ENCODE measurements around the gene CD164. TPM values are rescaled to one million over a fixed set of nuclear protein-coding genes. Genes with fewer than 3 reads are reported as not detected.

CD164 gene
- total RNA-seq, 1 experiment from 2014 or later = 228 TPM

DNA sequence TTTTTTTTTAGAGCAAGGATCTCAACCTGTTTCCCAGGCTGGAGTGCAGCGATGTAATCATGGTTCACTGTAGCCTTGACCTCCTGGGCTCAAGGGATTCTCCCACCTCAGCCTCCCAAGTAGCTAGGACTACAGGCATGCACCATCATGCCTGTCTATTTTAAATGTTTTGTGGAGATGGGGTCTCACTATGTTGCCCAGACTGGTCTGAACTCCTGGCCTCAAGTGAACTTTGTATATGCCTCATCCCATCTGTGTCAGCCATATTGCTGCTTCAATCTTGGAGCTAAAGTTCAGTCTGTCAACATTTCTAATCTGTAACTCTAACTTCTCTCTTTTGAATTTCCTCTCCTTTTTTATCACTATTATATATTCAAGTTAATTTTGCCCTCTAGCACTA lies 54.3 kb downstream of the CD164 start:
- H3K4me3 ChIP-seq (ENCODE audit: low read depth, low read length) = no peak overlapping the region
- no peaks in the 10 kb centered on the region for H3K36me3 ChIP-seq (ENCODE audit: control insufficient read depth, insufficient read depth, low read length)
- H3K9me3 ChIP-seq = no peaks in the 10 kb centered on the region
- peaks cover 6% of the 10 kb centered on the region for H3K4me1 ChIP-seq
- no peak for DNase-seq
- no peak overlapping the region for H3K4me3 Mint-ChIP-seq (ENCODE audit: unreplicated experiment)
- no peaks in the 10 kb centered on the region for H3K4me1 Mint-ChIP-seq (ENCODE audit: low read depth, unreplicated experiment)
- BruUV-seq (replicated peaks) = no TSS peak
- H3K36me3 Mint-ChIP-seq (ENCODE audit: insufficient read depth, unreplicated experiment) = no peaks in the 10 kb centered on the region
- no peaks in the 10 kb centered on the region for H3K27me3 Mint-ChIP-seq (ENCODE audit: insufficient read depth, unreplicated experiment)
- TF ChIP-seq, protein P1, sequence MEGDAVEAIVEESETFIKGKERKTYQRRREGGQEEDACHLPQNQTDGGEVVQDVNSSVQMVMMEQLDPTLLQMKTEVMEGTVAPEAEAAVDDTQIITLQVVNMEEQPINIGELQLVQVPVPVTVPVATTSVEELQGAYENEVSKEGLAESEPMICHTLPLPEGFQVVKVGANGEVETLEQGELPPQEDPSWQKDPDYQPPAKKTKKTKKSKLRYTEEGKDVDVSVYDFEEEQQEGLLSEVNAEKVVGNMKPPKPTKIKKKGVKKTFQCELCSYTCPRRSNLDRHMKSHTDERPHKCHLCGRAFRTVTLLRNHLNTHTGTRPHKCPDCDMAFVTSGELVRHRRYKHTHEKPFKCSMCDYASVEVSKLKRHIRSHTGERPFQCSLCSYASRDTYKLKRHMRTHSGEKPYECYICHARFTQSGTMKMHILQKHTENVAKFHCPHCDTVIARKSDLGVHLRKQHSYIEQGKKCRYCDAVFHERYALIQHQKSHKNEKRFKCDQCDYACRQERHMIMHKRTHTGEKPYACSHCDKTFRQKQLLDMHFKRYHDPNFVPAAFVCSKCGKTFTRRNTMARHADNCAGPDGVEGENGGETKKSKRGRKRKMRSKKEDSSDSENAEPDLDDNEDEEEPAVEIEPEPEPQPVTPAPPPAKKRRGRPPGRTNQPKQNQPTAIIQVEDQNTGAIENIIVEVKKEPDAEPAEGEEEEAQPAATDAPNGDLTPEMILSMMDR (IDR thresholded peaks at IDR 0.05; ENCODE audit: insufficient read depth in 1 of 2, low read depth in 1 of 2, low read length in 1 of 2, severe bottlenecking in 1 of 2, unreplicated experiment in 1 of 2) = no peak
- CTCF ChIA-PET = no interaction called here
- H3K27ac Mint-ChIP-seq (ENCODE audit: unreplicated experiment) = no peak overlapping the region
- H3K27me3 ChIP-seq (replicated peaks; ENCODE audit: control insufficient read depth, insufficient read depth, low read length) = no peaks in the 10 kb centered on the region
- H3K9me3 Mint-ChIP-seq (ENCODE audit: unreplicated experiment) = no peaks in the 10 kb centered on the region
- intact Hi-C loops (cut with micrococcal nuclease; ENCODE audit: unreplicated experiment) = no loop called here
- POLR2A ChIA-PET = no interaction called here

DNA sequence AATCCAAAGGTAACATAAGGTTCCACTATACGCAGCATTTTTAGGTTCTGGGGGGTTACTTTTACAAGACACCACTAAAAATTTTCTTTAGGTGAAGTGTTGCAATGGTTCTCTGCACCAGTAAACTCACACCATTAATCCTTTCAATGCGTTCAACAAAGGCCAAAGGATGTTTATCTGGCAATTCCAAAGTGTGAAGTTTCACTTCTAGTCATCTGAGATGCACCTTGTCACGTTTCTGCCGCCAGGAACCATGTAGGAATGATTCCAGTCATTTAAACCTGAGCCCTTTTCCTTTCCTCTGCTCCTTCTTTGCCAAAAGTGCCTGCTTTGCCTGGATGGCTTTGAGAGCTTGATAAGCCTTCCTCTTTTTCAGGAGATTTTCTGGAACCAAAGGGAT lies 54.8 kb downstream of the CD164 start:
- Mint-ChIP-seq H3K27ac (ENCODE audit: unreplicated experiment) (no peak overlapping the region), H3K4me3 (ENCODE audit: unreplicated experiment) (no peak overlapping the region), H3K36me3 (ENCODE audit: insufficient read depth, unreplicated experiment) (no peaks in the 10 kb centered on the region), H3K27me3 (ENCODE audit: insufficient read depth, unreplicated experiment) (no peaks in the 10 kb centered on the region), H3K4me1 (ENCODE audit: low read depth, unreplicated experiment) (no peaks in the 10 kb centered on the region), H3K9me3 (ENCODE audit: unreplicated experiment) (no peaks in the 10 kb centered on the region)
- ChIA-PET CTCF (no interaction called here), POLR2A (no interaction called here)
- BruUV-seq (replicated peaks) = no TSS peak
- intact Hi-C loops (cut with micrococcal nuclease; ENCODE audit: unreplicated experiment) = no loop called here
- H3K36me3 ChIP-seq (ENCODE audit: control insufficient read depth, insufficient read depth, low read length) = no peaks in the 10 kb centered on the region
- TF ChIP-seq, protein P1 (IDR thresholded peaks at IDR 0.05; ENCODE audit: insufficient read depth in 1 of 2, low read depth in 1 of 2, low read length in 1 of 2, severe bottlenecking in 1 of 2, unreplicated experiment in 1 of 2) = no peak
- DNase-seq = no peak
- peaks cover under 1% of the 10 kb centered on the region for H3K4me1 ChIP-seq
- no peaks in the 10 kb centered on the region for H3K9me3 ChIP-seq
- H3K4me3 ChIP-seq (ENCODE audit: low read depth, low read length) = no peak overlapping the region
- H3K27me3 ChIP-seq (replicated peaks; ENCODE audit: control insufficient read depth, insufficient read depth, low read length) = no peaks in the 10 kb centered on the region

DNA sequence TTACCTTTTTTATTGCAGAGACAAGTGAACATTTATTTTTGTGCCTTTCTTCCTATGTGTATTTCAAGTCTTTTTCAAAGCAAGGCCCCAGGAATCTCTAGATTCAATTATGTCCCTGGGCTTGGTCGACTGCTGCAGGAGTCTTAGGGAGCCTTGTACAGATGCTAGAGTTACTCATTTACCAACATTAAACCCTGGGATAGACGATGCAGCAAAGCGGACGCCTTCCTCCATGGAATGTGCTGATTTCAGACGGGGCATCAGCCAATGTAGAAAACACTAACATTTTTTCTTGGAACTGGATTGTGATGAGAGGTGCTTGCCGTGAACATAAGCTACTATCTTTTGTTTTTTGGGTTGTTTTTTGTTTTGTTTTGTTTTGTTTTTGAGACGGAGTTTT lies 55.9 kb downstream of the CD164 start:
- H3K4me1 ChIP-seq = no peaks in the 10 kb centered on the region
- Mint-ChIP-seq H3K4me1 (ENCODE audit: low read depth, unreplicated experiment) (no peaks in the 10 kb centered on the region), H3K27ac (ENCODE audit: unreplicated experiment) (no peak overlapping the region), H3K27me3 (ENCODE audit: insufficient read depth, unreplicated experiment) (no peaks in the 10 kb centered on the region), H3K4me3 (ENCODE audit: unreplicated experiment) (no peak overlapping the region), H3K9me3 (ENCODE audit: unreplicated experiment) (no peaks in the 10 kb centered on the region), H3K36me3 (ENCODE audit: insufficient read depth, unreplicated experiment) (no peaks in the 10 kb centered on the region)
- no TSS peak for BruUV-seq (replicated peaks)
- no peak overlapping the region for H3K4me3 ChIP-seq (ENCODE audit: low read depth, low read length)
- POLR2A ChIA-PET = no interaction called here
- H3K27me3 ChIP-seq (replicated peaks; ENCODE audit: control insufficient read depth, insufficient read depth, low read length) = no peaks in the 10 kb centered on the region
- CTCF ChIA-PET = no interaction called here
- H3K36me3 ChIP-seq (ENCODE audit: control insufficient read depth, insufficient read depth, low read length) = no peaks in the 10 kb centered on the region
- intact Hi-C loops (cut with micrococcal nuclease; ENCODE audit: unreplicated experiment) = no loop called here
- H3K9me3 ChIP-seq = no peaks in the 10 kb centered on the region
- DNase-seq = no peak
- TF ChIP-seq, protein P1 (IDR thresholded peaks at IDR 0.05; ENCODE audit: insufficient read depth in 1 of 2, low read depth in 1 of 2, low read length in 1 of 2, severe bottlenecking in 1 of 2, unreplicated experiment in 1 of 2) = no peak
